RWPE1 (cell line): ENCODE data around the gene EBLN1.
"Not testable (repeated sequence)": the region's sequence is repeated elsewhere in the genome, so short reads cannot be mapped to it uniquely, and the experiment has no call there.

Experiments
- CTCF ChIA-PET: fragments of 350-600 bp; sonication (Branson Sonifier 250); formaldehyde crosslinking; extraction: SDS; loops from one replicate; lab custom pipeline; 2021; lab: Yijun Ruan, JAX
- POLR2A ChIA-PET: fragments of 400-600 bp; formaldehyde crosslinking; extraction: SDS; loops from one replicate; lab custom pipeline; 2020; ENCODE audit warnings: antibody characterized with exemption; ENCODE audit not compliant: low non-redundant PET; lab: Yijun Ruan, JAX
- DNase-seq: peaks from one replicate; pipeline ENCODE4 v3.0.0; 2012; ENCODE audit warnings: low spot score
- H3K27ac ChIP-seq: fragments of 450-650 bp; 2 replicates; pipeline ENCODE4 v1.5.1; 2017
- CTCF ChIP-seq: fragments of 450-650 bp; conservative IDR thresholded peaks from 2 replicates; pipeline ENCODE4 v1.5.1; 2017; ENCODE audit warnings: low read depth, mild to moderate bottlenecking

Gene EBLN1

GRCh38 chr10:22218448-22218847 is 633 bp upstream of the EBLN1 start:
- H3K27ac ChIP-seq, result no peak overlapping the region
- ChIA-PET CTCF (no interaction called here), POLR2A (no interaction called here)
- no peak for DNase-seq
- TF ChIP-seq CTCF, result no peak

GRCh38 chr10:22217084-22217483 is 731 bp downstream of the EBLN1 start:
- CTCF ChIA-PET, H3K27ac ChIP-seq, DNase-seq, POLR2A ChIA-PET: not testable (repeated sequence)

GRCh38 chr10:22210267-22210666 is 7.5 kb downstream of the EBLN1 start:
- POLR2A ChIA-PET, result no interaction called here
- CTCF ChIA-PET, result no interaction called here

GRCh38 chr10:22193945-22194344 is 23.9 kb downstream of the EBLN1 start:
- TF ChIP-seq CTCF, result no peak
- DNase-seq, result no peak
- POLR2A ChIA-PET, result no interaction called here
- CTCF ChIA-PET, result no interaction called here
- no peak overlapping the region for H3K27ac ChIP-seq

More at GRCh38 chr10:22210267-22210666, 7.5 kb downstream of the EBLN1 start:
- H3K27ac ChIP-seq, result no peak overlapping the region
- no peak for TF ChIP-seq CTCF
- no peak for DNase-seq

- no peak for TF ChIP-seq CTCF
- ChIA-PET CTCF (no interaction called here), POLR2A (no interaction called here)
- no peak for DNase-seq
- H3K27ac ChIP-seq, result no peak overlapping the region
These were observed 32.2 kb downstream of the EBLN1 start for GRCh38 chr10:22185586-22185985.

GRCh38 chr10:22183771-22184461 is 33.9 kb downstream of the EBLN1 start:
- no peak for TF ChIP-seq CTCF
- CTCF ChIA-PET, result interaction anchor here (0.5 kb wide), 1 partner anchor 26 kb away, joined by 3 read pairs; no protein-coding TSS in a partner anchor
- no peak for DNase-seq
- POLR2A ChIA-PET, result no interaction called here
- no peak overlapping the region for H3K27ac ChIP-seq

GRCh38 chr10:22180724-22181123 is 37.1 kb downstream of the EBLN1 start:
- CTCF ChIA-PET, result no interaction called here
- POLR2A ChIA-PET, result no interaction called here
- no peak for TF ChIP-seq CTCF
- H3K27ac ChIP-seq, result no peak overlapping the region
- no peak for DNase-seq
